GM18951 (cell line): ENCODE measurements around the gene DPEP2NB.
"Not testable (repeated sequence)": the region's sequence is repeated elsewhere in the genome, so short reads cannot be mapped to it uniquely, and the experiment has no call there.

ENCODE experiments used
- POLR2A ChIP-seq: IDR thresholded peaks from 4 replicates; pipeline ENCODE4 v1.6.1; 2011; ENCODE audit warnings: mild to moderate bottlenecking; ENCODE audit not compliant: insufficient read length, insufficient read depth; ENCODE audit errors: extremely low read depth
- in situ Hi-C: fragments of 300-500 bp; cut with MboI; formaldehyde crosslinking; loops from one replicate; pipeline ENCODE4 v1.12.0; 2022; ENCODE audit warnings: low sequenced_read_pairs, mixed read lengths, inconsistent platforms; ENCODE audit not compliant: unreplicated experiment

Gene DPEP2NB

GRCh38 chr16:67999985-68000384 is 15.7 kb downstream of the DPEP2NB start:
- in situ Hi-C loops, result no loop called here
- no peak for TF ChIP-seq POLR2A

- peak; percentile 23 for TF ChIP-seq POLR2A
- in situ Hi-C loops, result not testable (repeated sequence)
Observed at GRCh38 chr16:67998779-67999688, 16.7 kb downstream of the DPEP2NB start, which contains the start of gene DPEP2. Gene DPEP2, minus strand, starts transcription at chr16:67999484. Its CDS starts 6,272 bp downstream, at chr16:67993212.

- in situ Hi-C loops, result not testable (repeated sequence)
Observed at GRCh38 chr16:67998231-67998778, 17.4 kb downstream of the DPEP2NB start.

GRCh38 chr16:67996666-67997065 is 19.0 kb downstream of the DPEP2NB start:
- TF ChIP-seq POLR2A, result no peak
- in situ Hi-C loops, result no loop called here

GRCh38 chr16:67995423-67995822 is 20.3 kb downstream of the DPEP2NB start:
- in situ Hi-C loops, result no loop called here
- TF ChIP-seq POLR2A, result no peak

- in situ Hi-C loops, result not testable (repeated sequence)
Observed at GRCh38 chr16:67994040-67994408, 21.7 kb downstream of the DPEP2NB start.

GRCh38 chr16:67993207-67994039 is 22.3 kb downstream of the DPEP2NB start:
- in situ Hi-C loops, result no loop called here
- no peak for TF ChIP-seq POLR2A

- in situ Hi-C loops, result no loop called here
- TF ChIP-seq POLR2A, result no peak
Observed at GRCh38 chr16:67992661-67993206, 23.0 kb downstream of the DPEP2NB start.

GRCh38 chr16:67990018-67990386 is 25.7 kb downstream of the DPEP2NB start:
- in situ Hi-C loops, result no loop called here
- TF ChIP-seq POLR2A, result no peak

GRCh38 chr16:67989322-67990017 is 26.2 kb downstream of the DPEP2NB start:
- TF ChIP-seq POLR2A, result no peak
- in situ Hi-C loops, result no loop called here

- in situ Hi-C loops, result no loop called here
- no peak for TF ChIP-seq POLR2A
Observed at GRCh38 chr16:67988675-67989074, 27.0 kb downstream of the DPEP2NB start.

- in situ Hi-C loops, result no loop called here
- TF ChIP-seq POLR2A, result no peak
Observed at GRCh38 chr16:67987460-67988160, 28.1 kb downstream of the DPEP2NB start.
